ENCODE measurements around the gene PEX11G.

GRCh38 chr19:7519361-7520130, 30.7 kb upstream of the PEX11G start:
- TF ChIP-seq POLR2AphosphoS5 (IDR thresholded peaks at IDR 0.05; ENCODE audit: low read depth, low read length) (no peak), POLR2A (IDR thresholded peaks at IDR 0.05; ENCODE audit: low read depth, low read length) (no peak), TAF1 (IDR thresholded peaks at IDR 0.05; ENCODE audit: low read depth, low read length) (no peak)

All from GM12891 (cell line).